MM.1S (cell line): ENCODE data around the gene DEFB127.

Experiments used
- EZH2 ChIP-seq: fragments of 300-600 bp; sonication (generic); optimal IDR thresholded peaks from 2 replicates; pipeline ENCODE3; 2017; ENCODE audit warnings: low read depth, mild to moderate bottlenecking, antibody characterized with exemption, low read length, mixed read lengths
- EZH2phosphoT487 ChIP-seq: fragments of 300-600 bp; sonication (generic); IDR thresholded peaks from 2 replicates; pipeline ENCODE4 v1.6.1; 2018; ENCODE audit warnings: antibody characterized with exemption, low read length
- TF ChIP-seq, protein P1 (sequence below): fragments of 300-600 bp; sonication (generic); IDR thresholded peaks from 2 replicates; pipeline ENCODE4 v1.5.1; 2016; ENCODE audit warnings: antibody characterized with exemption, low read length, mixed read lengths

DNA sequence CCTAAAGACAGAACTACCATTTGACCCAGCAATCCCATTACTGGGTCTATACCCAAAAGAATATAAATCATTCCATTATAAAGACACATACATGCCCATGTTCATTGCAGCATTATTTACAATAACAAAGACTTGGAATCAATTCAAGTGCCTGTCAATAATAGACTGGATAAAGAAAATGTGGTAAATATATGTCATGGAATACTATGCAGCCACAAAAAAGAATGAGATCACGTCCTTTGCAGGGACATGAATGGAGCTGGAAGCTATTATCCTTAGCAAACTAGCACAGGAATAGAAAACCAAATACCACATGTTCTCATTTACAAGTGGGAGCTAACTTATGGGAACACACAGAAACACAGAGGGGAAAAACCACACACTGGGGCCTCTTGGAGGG is 41.0 kb downstream of the DEFB127 start:
- TF ChIP-seq EZH2 (no peak), EZH2phosphoT487 (no peak)
- TF ChIP-seq, protein P1, sequence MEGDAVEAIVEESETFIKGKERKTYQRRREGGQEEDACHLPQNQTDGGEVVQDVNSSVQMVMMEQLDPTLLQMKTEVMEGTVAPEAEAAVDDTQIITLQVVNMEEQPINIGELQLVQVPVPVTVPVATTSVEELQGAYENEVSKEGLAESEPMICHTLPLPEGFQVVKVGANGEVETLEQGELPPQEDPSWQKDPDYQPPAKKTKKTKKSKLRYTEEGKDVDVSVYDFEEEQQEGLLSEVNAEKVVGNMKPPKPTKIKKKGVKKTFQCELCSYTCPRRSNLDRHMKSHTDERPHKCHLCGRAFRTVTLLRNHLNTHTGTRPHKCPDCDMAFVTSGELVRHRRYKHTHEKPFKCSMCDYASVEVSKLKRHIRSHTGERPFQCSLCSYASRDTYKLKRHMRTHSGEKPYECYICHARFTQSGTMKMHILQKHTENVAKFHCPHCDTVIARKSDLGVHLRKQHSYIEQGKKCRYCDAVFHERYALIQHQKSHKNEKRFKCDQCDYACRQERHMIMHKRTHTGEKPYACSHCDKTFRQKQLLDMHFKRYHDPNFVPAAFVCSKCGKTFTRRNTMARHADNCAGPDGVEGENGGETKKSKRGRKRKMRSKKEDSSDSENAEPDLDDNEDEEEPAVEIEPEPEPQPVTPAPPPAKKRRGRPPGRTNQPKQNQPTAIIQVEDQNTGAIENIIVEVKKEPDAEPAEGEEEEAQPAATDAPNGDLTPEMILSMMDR, result no peak
